ENCODE data around the gene BCL2. TPM values are rescaled to one million over a fixed set of nuclear protein-coding genes. Genes with fewer than 3 reads are reported as not detected.

Gene BCL2
- total and polyA plus RNA-seq, 3 donors from 2014 or later, result 6.3 to 20.8 (median 16.0) TPM

GRCh38 chr18:63179422-63179821 is 140.1 kb downstream of the BCL2 start:
- DNase-seq, result no peak
- Histone ChIP-seq H3K36me3 (ENCODE audit: low read depth, missing control alignments) (no peaks in the 10 kb centered on the region), H3K27ac (no peak overlapping the region), H3K4me1 (peaks cover 19% of the 10 kb centered on the region), H3K4me3 (no peak overlapping the region), H3K27me3 (no peaks in the 10 kb centered on the region), H3K9me3 (no peaks in the 10 kb centered on the region)
- intact Hi-C loops (cut with DNase I; ENCODE audit: low total_unique reads), result no loop called here
- 91 to 98% methylated on average over 9 of the region's 9 CpGs for WGBS, 2 donors
- no peak for TF ChIP-seq CTCF (IDR thresholded peaks at IDR 0.05)
- no peak for TF ChIP-seq POLR2A (IDR thresholded peaks at IDR 0.05)

DNA sequence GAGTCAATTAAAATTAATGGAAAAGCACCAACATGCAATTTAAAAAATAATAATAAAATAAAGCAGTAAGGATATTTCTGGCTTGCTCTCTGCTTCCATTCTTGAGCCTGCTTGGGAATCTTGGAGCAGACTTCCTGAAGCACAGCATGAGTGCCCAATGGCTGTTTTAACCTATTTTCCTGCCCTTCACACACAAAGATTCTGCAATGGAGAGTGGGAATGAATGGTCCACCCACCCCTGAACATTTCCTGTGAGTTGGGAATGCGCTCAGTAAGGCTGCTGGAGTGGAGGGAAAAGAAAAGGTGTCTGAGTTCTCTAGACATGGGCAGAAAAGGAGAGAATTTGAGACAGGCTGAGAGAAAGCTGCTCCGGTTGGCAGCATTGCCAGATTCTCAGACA is 140.6 kb downstream of the BCL2 start:
- WGBS, 2 donors, result 73 to 77% methylated on average over 2 of the region's 2 CpGs
- Histone ChIP-seq H3K4me3 (no peak overlapping the region), H3K4me1 (peaks cover 19% of the 10 kb centered on the region), H3K36me3 (ENCODE audit: low read depth, missing control alignments) (no peaks in the 10 kb centered on the region), H3K27me3 (no peaks in the 10 kb centered on the region), H3K27ac (peak overlapping the region; percentile 59 to 79), H3K9me3 (no peaks in the 10 kb centered on the region)
- TF ChIP-seq CTCF (IDR thresholded peaks at IDR 0.05) (no peak), POLR2A (IDR thresholded peaks at IDR 0.05) (no peak)
- intact Hi-C loops (cut with DNase I; ENCODE audit: low total_unique reads), result no loop called here
- DNase-seq, result no peak

DNA sequence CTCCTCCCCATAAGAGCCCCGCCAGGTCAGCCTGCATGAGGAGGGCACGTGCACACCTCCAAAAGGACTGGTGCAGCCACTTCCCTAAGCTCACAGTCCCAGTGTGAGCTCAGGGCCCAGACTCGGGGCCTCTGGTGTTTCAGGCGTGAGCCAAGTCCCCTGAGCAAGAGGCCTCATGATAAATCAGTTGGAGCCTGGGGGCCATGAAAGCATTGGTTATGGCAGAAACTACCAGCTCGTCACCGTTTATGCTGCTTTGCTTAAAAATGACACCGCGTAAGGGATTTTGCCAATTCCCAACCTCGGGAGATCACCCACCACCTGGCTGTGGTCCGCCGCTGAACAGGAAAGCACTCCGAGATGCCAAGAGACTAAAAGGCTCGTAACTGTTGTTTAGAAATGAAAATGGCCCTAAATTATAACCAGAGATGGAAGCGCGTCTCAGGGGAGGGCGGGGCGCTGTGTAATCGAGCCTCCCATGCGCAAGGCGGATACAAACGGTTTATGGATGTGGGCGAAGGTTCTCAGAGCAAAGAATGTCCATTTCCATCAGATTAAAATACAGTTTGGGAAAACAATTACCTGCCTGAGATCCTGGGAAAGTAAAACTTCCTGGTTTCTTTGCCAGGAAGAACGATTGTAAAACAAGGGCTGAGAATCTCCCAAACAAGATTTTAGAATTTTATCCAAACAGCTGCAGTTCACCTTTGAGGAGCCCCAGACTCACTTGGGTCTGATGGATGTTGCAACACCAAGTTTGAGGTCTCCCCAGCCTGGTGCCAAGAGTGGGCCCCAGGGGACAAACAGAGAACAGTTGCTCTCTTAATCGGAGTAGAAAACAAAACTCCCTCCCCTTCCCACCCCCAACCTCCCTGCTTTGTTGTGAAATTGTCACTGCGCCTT is 141.4 kb downstream of the BCL2 start:
- WGBS, 2 donors, result 39 to 50% methylated on average over 25 of the region's 25 CpGs
- no peaks in the 10 kb centered on the region for H3K9me3 ChIP-seq
- peak overlapping the region; percentile 9 to 29 for H3K4me3 ChIP-seq
- H3K4me1 ChIP-seq, result peaks cover 19% of the 10 kb centered on the region
- peak; percentile 74 for DNase-seq
- TF ChIP-seq POLR2A (IDR thresholded peaks at IDR 0.05) (no peak), CTCF (IDR thresholded peaks at IDR 0.05) (no peak)
- H3K27ac ChIP-seq, result peak overlapping the region; percentile 59 to 79
- no peaks in the 10 kb centered on the region for H3K36me3 ChIP-seq (ENCODE audit: low read depth, missing control alignments)
- intact Hi-C loops (cut with DNase I; ENCODE audit: low total_unique reads), result no loop called here
- no peaks in the 10 kb centered on the region for H3K27me3 ChIP-seq

DNA sequence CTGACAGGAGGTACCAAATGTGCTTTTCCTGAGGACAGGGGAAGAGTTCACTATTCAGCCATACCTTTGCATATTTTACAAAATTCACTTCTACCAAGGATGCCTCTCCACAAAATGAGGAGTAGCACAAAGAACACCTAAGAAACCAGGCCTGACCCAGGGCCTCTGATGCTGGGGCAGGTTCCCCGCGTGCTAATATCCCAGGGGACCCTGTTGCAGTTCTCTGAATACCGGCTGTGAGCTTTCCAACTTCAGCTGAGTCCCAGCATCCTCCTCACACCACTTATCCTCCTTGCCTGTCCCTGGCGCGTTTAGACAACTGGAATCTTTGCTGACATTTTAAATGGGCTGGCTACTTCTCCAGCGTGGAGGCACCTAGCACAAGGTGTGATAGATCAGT is 142.3 kb downstream of the BCL2 start:
- WGBS, 2 donors, result 55 to 58% methylated on average over 6 of the region's 6 CpGs
- Histone ChIP-seq H3K4me1 (peaks cover 19% of the 10 kb centered on the region), H3K27ac (no peak overlapping the region), H3K27me3 (no peaks in the 10 kb centered on the region), H3K9me3 (no peaks in the 10 kb centered on the region), H3K4me3 (no peak overlapping the region), H3K36me3 (ENCODE audit: low read depth, missing control alignments) (no peaks in the 10 kb centered on the region)
- no peak for DNase-seq
- TF ChIP-seq POLR2A (IDR thresholded peaks at IDR 0.05), result no peak
- no peak for TF ChIP-seq CTCF (IDR thresholded peaks at IDR 0.05)
- intact Hi-C loops (cut with DNase I; ENCODE audit: low total_unique reads), result no loop called here

DNA sequence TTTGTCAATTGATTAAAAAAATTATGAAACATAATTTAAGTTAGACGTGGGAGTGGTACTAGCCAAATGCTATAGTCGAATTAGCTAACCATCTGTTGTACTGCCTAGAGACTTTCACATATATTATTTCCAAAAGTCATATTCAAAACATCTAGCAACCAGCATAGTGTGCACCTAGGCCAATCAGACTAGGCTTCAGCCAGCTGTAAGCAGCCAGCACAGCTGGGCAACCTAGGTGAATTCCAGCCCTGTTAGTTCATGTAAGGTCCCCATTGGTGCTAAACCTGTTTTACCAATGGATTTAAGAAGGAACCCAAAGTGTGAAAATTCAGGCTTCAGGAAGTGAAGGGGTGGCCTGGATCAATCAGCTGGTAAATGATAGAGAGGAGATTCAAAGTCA is 144.3 kb downstream of the BCL2 start:
- H3K27ac ChIP-seq, result no peak overlapping the region
- intact Hi-C loops (cut with DNase I; ENCODE audit: low total_unique reads), result no loop called here
- no peak for TF ChIP-seq CTCF (IDR thresholded peaks at IDR 0.05)
- TF ChIP-seq POLR2A (IDR thresholded peaks at IDR 0.05), result no peak

More for the DNA sequence above, 144.3 kb downstream of the BCL2 start:
- 80 to 92% methylated on average over 2 of the region's 2 CpGs for WGBS, 2 donors
- Histone ChIP-seq H3K36me3 (ENCODE audit: low read depth, missing control alignments) (no peaks in the 10 kb centered on the region), H3K4me1 (peaks cover 19% of the 10 kb centered on the region), H3K9me3 (no peaks in the 10 kb centered on the region), H3K27me3 (no peaks in the 10 kb centered on the region), H3K4me3 (no peak overlapping the region)
- DNase-seq, result no peak
